ENCODE measurements around the gene B3GNT5.

- TF ChIP-seq POLR2A (IDR thresholded peaks at IDR 0.05) (no peak), CTCF (IDR thresholded peaks at IDR 0.05) (no peak), EP300 (IDR thresholded peaks at IDR 0.05; ENCODE audit: low read depth) (no peak), POLR2AphosphoS5 (IDR thresholded peaks at IDR 0.05) (no peak)
Observed at GRCh38 chr3:183288117-183288516, 35.1 kb downstream of the B3GNT5 start.

Measured in transverse colon (tissue), 4 donors.